Activated T-cell treated with anti-CD3 and anti-CD28 coated beads for 1 hour (primary cell): ENCODE measurements around the gene GDPD1.
"Not testable (repeated sequence)": the region's sequence is repeated elsewhere in the genome, so short reads cannot be mapped to it uniquely, and the experiment has no call there.

Experiments used
- DNase-seq: peaks from one replicate; pipeline ENCODE4 v3.0.0-alpha.2; 2020; ENCODE audit warnings: low read depth

The GDPD1 gene

DNA sequence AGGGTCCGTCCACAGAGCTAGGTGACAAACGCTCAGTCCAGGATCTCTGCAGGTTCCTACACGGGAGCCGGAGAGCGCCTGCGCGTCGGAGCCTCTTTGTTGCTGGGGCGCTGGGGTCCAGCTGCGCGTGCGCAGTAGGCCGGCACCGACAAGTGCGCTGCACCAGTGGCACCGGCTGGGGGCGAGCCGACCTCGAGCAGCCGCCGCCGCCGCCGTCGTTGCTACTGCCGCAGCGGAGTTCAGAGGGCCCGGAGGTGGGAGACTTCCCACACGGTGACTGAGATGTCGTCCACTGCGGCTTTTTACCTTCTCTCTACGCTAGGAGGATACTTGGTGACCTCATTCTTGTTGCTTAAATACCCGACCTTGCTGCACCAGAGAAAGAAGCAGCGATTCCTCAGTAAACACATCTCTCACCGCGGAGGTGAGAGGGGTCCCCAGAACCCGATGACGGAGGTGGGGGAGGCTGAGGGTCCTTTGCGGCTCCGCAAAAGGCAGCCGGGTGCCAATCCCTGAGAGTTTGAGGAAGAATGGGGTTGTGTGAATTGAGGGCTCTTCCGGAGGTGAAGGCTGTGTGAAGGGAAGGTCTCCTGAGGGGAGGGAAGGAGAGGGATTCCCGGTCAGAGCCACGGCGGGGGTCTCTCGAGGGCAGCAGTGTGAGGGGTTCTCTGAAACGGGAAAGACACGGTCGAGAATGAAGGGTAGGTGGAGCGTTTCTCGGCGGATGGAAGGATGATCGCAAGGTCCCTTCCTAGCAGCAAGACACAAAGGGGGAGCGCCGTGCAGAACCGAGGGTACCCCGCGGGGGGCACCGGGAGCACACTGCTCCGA lies at the start of gene GDPD1:
GDPD1 (plus strand) TSS at position 184 of the 831 bp plus-strand sequence; CDS start at position 283, 99 bp downstream.
- peak; percentile 96 for DNase-seq

DNA sequence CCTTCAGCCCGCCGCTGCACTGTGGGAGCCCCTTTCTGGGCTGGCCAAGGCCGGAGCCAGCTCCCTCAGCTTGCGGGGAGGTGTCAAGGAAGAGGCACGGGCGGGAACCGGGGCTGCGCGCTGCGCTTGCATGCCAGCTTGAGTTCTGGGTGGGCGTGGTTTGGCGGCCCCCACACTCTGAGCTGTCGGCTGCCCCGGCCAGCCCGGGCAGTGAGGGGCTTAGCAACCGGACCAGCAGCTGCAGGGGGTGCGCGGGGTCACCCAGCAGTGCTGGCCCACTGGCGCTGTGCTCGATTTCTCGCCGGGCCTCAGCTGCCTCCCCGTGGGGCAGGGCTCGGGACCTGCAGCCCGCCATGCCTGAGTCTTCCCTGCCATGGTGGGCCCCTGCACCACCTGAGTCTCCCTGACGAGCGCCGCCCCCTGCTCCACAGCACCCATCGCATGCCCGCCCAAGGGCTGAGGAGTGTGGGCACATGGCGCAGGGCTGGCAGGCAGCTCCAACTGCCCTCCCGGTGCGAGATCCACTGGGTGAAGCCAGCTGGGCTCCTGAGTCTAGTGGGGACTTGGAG lies 47.8 kb upstream of the GDPD1 start:
- no peak for DNase-seq

DNA sequence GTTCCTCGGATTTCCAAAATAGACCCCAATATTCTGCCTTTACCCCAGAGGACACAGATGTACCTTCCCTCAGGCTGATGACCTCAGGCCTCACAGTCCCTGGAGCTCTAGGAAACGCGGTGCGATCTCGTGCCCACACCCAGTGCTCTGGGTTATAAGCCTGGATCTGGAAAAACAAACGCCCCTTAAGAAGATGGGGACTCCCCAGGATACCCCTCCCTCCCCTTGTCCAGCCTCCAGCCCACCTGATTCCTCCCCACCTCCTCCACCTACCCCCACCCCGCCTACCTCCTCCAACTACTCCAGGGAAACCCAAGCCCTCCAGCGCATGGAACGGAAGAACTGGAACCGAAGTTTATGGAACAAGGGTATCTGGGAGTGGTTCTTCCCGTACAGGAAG lies 45.6 kb upstream of the GDPD1 start:
- no peak for DNase-seq

DNA sequence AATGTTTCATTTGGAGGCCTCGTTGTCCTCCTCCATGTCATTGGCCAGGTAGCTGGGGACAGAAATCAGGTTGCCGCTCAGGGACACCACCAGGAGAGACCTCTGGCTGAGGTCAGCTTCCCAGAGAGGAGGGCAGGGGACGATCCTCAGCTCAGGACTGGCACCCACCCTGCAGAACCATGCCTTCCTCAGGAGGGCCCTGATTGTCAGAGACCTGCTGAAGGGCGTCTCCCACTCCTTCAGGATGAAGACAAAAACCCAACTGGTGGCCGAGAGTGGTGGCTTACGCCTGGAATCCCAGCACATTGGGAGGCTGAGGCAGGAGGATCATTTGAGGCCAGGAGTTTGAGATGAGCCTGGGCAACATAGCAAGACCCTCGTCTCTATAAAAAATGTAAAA lies 45.2 kb upstream of the GDPD1 start:
- DNase-seq = no peak

DNA sequence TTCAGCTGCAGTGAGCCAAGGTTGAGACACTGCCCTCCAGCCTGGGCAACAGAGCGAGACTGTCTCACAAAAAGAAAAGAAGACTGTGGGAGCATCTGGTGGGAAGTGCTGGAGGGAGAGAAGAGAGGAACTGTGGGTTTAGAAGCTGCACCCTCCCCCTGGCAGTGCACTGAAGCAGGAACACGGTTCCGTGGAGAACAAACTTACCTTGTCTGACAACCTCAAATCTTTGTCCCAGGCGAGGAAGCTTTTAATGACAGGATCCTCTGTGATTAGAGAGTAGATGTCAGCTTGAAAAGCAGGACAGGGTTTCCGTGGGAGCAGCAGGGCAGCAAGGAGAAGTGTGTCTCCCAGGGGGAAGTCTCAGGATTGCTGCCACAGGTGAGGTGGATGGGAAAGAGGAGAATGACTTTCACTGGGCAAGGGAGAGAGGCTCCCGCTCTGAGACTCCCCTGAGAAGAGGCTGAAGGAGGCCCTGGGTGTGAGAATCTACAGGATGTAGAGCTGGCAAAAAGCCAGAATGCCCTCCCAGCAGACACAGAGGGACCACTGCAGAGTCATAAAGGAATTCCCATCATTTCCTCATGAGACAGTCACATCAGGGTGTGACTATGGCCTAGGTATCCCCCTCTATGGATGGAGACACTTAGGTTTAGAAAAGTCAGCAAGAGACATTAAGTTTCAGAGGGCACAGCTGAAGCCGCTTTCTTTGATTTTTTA lies 41.9 kb upstream of the GDPD1 start:
- no peak for DNase-seq

DNA sequence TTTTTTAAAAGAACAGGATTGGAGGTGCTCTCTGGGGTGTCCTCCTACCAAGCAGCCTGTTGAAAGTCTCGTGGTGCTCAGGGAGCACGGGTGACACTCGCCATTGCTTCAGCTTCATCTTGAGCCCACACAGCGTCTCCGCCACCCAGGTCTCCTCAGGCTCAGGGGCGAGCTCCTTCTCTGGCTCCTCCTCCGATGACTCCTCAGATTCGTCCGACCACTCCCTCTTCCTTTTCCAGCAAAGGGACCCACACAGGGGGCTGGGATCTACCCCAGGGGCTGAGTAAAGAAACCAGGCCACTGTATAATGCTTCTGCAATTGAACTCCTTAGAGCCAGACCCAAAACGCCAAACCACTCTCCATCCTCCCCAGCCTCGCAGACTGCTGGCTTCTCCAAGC lies 40.7 kb upstream of the GDPD1 start:
- DNase-seq = not testable (repeated sequence)

DNA sequence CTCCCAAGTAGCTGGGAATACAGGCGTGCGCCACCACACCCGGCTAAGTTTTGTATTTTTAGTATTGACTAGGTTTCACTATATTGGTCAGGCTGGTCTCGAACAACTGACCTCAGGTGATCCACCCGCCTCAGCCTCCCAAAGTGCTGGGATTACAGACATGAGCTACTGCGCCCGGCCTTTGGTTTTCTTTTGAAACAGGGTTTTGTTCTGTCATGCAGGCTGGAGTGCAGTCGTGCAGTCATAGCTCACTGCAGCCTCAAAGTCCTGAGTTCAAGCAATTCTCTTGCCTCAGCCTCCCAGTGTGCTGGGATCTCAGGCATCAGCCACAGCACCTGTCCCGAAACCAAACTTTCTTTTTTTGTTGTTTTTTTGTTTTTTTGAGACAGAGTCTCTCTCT lies 39.7 kb upstream of the GDPD1 start:
- no peak for DNase-seq

DNA sequence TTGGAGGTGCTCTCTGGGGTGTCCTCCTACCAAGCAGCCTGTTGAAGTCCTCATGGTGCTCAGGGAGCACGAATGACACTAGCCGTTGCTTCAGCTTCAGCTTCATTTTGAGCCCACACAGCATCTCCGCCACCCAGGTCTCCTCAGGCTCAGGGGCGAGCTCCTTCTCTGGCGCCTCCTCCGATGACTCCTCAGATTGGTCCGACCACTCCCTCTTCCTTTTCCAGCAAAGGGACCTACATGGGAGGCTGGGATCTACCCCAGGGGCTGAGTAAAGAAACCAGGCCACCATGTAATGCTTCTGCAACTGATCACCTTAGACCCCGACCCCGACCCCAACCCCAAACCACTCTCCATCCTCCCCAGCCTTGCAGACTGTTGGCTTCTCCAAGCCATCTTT lies 38.8 kb upstream of the GDPD1 start:
- DNase-seq = no peak

DNA sequence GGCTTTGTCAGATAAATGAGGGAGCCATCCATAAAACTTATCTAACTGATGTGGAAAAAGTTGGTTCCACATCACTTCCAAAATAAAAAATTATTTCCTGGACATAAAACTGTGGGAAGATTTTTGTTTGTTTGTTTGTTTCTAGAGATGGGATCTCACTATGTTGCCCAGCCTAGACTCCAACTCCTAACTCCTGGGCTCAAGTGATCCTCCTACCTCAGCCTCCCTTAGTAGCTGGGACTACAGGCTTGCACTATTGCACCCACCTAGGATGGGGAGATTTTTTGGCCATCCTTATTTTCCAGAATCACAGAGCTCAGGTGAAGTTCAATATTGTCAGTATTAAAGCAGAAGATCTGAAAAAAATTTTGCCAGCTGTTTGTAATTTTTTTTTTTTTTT lies 34.3 kb upstream of the GDPD1 start:
- DNase-seq = no peak

DNA sequence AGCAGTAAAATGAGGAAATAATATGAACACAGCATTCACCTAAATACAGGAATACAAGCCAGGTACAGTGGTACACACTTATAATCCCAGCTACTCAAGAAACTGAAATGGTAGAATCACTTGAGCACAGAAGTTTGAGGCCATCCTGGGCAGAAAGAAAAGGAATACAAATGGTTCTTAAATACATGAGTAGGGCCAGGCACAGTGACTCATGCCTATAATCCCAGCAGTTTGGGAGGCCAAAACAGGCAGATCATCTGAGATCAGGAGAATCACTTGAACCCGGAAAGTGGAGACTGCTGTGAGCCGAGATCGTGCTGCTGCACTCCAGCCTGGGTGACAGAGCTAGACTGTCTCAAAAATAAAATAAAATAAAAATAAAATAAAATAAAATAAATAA lies 33.5 kb upstream of the GDPD1 start:
- DNase-seq = no peak

DNA sequence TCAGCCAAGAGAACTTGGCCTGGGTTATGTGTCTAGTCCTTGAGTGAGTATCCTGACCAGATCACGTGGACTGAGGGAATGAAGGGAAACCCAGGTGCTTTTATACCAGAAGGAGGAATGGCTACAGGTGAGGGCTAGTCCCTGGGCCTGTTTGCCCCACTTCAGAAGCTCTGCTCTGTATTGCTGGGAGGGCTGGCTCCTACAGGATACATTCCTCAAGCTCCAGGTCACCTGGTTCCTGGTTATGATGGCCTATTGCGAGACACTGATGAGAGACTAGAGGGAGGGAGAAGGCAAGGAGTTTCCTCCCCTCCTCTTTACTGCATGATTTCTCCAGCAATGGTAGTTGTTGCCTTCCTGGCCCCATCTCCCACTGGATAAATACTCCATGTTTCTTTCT lies 29.5 kb upstream of the GDPD1 start:
- DNase-seq = no peak

DNA sequence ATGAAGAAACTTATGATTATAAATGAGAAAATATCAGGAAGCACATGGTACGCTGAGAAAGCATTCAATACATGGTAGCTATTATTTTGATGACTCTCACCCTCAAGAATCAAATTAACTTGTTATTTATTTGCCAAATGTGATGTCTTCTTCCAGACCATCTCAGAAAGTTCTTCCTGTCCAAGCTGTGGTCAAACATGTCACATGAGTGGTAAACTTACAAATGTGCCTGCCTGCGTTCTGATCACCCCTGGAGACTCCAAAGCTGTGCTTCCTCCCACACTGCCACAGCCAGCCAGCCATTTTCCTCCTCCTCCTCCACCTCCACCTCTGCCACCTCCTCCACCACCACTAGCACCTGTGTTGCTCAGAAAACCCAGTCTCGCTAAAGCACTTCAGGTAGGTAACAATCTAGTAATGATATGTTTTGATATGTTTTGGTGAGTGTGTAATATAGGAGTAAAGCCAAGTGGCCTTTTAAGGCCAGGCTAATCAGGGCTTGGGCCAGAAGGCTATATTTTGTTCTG lies 26.9 kb upstream of the GDPD1 start:
- no peak for DNase-seq

DNA sequence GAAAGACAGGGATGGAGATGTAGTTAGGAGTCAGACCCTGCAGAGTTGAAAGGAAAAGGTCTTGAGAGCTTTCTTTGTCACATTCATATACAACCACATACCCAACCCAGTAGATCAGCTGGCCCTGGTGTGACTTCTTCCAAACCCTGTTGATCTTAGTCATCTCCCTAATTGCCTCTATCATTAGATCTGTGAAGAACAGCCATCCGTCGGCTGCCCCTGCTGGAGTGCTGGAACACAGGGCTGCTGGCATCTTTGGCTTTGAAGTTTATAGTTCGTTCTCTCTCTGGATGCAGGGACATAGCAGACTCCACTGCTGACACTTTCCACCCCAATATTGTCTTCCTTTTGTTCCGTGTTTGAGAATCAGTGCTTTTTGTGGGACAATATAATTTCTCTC lies 20.9 kb upstream of the GDPD1 start:
- no peak for DNase-seq

DNA sequence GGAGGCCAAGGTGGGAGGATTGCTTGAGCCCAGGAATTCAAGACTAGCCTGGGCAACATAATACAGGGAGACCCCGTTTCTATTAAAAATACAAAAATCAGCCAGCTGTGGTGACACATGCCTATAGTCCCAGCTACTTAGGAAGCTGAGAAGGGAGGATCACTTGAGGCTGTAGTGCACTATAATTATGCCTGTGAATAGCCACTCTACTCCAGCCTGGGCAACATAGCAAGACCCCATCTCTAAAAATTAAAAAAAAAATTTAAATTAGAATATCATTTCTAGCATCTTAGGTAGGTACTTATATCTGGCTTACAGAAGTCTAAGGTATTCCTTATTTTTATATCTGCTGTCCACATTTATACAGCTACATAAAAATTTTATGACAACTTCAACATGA lies 18.0 kb upstream of the GDPD1 start:
- DNase-seq = no peak

DNA sequence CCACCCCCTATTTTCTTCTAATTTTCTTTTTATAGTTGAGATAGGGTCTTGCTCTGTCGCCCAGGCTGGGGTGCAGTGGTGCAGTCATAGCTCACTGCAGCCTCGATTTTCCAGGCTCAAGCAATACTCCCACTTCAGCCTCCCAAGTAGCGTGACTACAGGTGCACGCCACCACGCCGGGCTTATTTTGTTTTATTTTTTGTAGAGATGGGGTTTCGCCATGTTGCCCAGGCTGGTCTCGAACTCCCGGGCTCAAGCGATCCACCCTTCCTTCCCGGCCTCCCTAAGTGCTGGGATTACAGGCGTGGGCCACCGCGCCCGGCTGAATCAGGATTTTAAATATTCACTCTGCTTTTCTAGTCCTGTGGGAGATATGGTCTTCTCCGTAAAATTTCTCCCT lies 941 bp upstream of the GDPD1 start:
- no peak for DNase-seq

DNA sequence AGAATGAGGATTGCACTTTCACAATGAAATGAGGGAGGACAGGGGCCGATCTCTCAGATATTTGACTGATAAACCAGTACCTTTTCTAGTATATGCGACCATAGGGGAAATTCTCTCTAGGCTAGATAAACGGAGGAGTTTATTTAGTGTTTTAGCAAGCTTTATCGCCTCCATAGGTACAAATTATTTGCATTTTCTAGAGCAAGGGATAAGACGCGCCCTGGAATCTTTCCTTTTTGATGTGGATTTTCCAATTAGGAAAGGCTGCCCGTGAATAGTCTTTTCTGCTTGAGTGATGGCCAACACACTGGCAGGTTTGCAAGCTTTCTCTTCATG lies 351 bp upstream of the GDPD1 start:
- no peak for DNase-seq

DNA sequence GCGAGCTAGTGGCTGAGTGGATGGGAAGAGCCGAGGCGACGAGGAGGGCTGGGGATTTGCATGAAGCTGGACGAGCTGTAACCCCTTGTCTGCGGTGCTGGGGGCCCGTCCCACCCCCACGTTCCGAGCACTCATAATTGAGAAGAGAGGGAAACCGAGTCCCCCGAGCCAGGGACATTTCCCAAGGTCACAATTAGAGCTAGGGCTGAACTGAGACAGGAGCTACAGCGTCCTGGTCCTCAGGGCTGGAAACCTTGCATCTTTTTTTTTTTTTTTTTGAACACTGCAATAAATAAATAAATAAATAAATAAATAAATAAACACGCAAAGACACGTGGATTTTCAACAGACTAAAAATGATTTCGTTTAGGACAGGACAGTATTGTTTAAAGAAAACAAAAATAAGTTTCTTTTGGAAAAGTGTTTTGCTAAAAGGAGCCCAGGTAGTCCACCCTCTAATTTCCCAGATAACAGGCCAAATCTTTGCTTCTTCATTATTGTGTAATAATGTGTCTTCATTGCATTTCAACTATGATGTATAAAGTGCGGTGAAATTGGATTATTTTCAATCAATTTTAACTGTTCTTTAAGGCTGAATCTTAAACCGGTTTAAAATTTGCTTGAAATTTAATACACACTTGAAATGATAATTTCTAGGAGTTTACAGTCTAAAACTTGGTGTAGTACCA lies 992 bp downstream of the GDPD1 start:
- DNase-seq = no peak

DNA sequence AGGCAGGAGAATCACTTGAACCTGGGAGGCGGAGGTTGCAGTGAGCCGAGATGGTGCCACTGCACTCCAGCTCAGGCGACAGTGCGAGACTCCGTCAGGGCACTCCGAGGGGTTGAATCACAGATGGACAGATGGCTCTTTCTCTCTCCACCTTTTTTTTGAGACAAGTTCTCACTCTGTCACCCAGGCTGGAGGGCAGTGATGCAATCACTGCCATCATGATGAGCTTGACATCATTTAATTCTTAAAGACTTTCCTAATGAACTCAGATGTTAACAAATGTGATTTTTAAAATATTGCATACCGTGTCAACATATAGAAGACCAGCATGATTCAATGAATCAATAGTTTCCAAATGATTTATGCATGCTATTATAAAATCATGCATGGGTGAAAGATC lies 3.5 kb downstream of the GDPD1 start:
- DNase-seq = no peak

DNA sequence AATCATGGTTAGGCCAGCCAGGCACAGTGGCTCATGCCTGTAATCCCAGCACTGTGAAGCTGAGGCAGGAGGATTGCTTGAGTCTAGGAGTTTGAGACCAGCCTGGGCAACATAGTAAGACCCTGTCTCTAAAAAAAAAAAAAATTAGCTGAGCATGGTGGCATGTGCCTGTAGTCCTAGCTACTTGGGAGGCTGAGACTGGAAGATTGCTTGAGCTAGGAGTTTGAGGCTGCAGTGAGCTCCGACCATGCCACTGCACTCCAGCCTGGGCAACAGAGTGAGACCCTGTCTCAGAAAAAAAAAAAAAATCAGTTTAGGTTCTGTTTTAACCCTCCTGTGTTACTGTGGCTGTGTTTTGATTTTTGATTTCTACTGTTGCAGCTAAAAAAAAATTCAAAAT lies 8.3 kb downstream of the GDPD1 start:
- not testable (repeated sequence) for DNase-seq

DNA sequence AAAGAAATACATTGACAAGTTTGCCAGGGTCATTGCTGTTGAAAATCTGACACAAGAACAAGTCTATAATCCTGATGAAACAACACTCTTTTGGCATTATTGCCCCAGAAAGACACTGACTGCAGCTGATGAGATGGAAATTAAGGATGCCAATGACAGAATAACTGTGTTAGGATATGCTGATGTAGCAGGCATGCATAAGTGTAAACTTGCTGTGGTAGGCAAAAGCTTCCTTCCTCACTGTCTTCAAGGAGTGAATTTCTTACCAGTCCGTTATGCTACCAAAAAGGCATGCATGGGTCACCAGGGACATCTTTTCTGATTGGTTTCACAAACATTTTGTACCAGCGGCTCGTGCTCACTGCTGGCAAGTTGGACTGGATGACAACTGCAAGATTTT lies 10.5 kb downstream of the GDPD1 start:
- DNase-seq = no peak

DNA sequence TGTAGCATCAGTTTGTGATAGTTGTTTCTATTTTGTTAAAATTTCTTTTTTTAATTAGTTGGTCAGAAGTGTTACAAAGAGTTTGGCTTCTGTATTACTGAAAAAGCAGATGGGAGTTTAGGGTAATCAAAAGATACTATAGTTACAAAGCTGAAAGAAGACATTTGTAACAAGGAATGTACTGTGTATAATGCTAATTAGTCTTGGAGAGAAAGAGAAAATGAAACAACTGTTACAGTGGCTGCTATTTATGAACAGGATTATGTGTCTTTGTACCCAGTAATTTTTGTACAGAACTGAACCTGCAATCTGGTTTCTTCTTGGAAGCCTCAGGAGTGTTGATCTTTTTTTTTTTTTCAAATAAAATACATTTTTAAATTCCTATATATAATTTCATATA lies 14.3 kb downstream of the GDPD1 start:
- no peak for DNase-seq

DNA sequence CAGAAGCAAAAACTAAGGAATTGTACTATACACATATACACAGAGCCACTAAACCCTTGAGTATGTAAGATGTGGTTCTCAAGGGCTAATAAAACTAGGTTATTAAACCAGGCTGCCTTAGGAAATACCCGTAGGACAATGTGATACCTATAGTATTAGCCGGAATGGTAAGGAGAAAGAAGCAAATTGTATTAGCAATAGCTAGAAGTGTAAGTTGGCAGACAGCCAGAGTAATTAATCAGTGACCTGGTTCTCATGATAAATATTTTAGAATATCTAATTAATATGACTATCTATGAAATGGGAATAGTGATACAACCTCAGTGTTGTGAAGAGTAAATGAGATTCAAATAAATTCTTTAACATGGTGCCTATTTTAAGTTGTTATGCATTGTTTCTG lies 18.6 kb downstream of the GDPD1 start:
- no peak for DNase-seq

DNA sequence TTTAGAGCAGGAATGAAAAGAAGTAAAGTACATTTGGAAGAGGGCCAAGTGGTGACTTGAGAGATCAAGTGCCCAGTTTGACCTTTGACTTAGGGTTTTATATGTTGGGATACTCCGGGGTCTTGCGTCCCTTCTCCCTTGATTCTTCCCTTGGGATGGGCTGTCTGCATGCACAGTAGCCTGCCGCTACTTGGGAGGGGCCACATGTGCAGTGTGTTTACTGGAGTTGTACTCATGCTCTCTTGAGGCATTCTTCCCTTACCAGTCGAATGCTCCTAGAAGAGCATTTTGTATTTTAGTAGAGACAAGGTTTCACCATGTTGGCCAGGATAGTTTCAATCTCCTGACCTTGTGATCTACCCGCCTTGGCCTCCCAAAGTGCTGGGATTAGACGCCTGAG lies 23.8 kb downstream of the GDPD1 start:
- DNase-seq = no peak
